ENCODE results near the gene SLC30A3.
A peak's percentile ranks its signal among the peaks of the same experiment; 100 is the strongest.
"Not testable (repeated sequence)": the region's sequence is repeated elsewhere in the genome, so short reads cannot be mapped to it uniquely, and the experiment has no call there.

SLC30A3 gene

GRCh38 chr2:27281855-27282559 is 19.2 kb upstream of the SLC30A3 start, which contains the start of gene TRIM54:
TSS of gene TRIM54 (plus strand) at chr2:27282429. CDS start at chr2:27282732, 303 bp downstream.
- Mint-ChIP-seq H3K4me3 (peak within 1 kb of the TSS; percentile 67 to 91 (median 81)), H3K36me3 (ENCODE audit: low read depth) (no peaks in the 10 kb centered on the region), H3K4me1 (peaks cover 52% of the 10 kb centered on the region), H3K27me3 (ENCODE audit: low read depth) (peaks cover 37% of the 10 kb centered on the region), H3K27ac (peak within 1 kb of the TSS; percentile 69 to 95 (median 74)), H3K9me3 (no peaks in the 10 kb centered on the region)
- TF ChIP-seq CTCF (IDR thresholded peaks at IDR 0.05; ENCODE audit: unreplicated experiment in 3 of 3) = no peak

DNA sequence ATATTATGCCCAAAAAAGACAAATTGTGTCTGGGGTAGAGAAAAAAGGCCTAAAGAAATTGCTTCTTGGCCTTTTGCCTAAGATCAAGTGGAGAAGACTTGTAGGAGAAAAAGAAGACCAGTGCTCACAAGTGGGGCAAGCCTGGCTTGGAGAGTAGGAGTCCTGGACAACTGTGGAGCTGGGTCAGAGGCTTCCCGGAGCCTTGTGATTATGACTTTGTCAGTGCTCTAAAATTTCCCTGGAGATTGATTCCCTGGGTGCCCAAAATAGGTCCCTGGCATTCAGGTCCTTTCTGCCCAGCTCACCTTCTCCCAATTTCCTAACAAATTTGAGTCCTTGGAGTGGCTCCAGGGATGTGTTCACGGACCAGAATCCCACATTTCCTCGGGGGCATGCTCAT is 18.6 kb upstream of the SLC30A3 start:
- Mint-ChIP-seq H3K27ac (peak overlapping the region; percentile 69 to 95 (median 74)), H3K4me1 (peaks cover 50% of the 10 kb centered on the region), H3K36me3 (ENCODE audit: low read depth) (no peaks in the 10 kb centered on the region), H3K4me3 (peak overlapping the region; percentile 67 to 91 (median 81)), H3K9me3 (no peaks in the 10 kb centered on the region), H3K27me3 (ENCODE audit: low read depth) (peaks cover 32% of the 10 kb centered on the region)
- no peak for TF ChIP-seq CTCF (IDR thresholded peaks at IDR 0.05; ENCODE audit: unreplicated experiment in 3 of 3)

GRCh38 chr2:27280826-27281225 is 18.0 kb upstream of the SLC30A3 start:
- Mint-ChIP-seq H3K27me3 (ENCODE audit: low read depth) (peaks cover 28% of the 10 kb centered on the region), H3K4me1 (peaks cover 46% of the 10 kb centered on the region), H3K4me3 (no peak overlapping the region), H3K27ac (peak overlapping the region in 2 of 3 experiments; percentile 74 to 95), H3K9me3 (no peaks in the 10 kb centered on the region), H3K36me3 (ENCODE audit: low read depth) (no peaks in the 10 kb centered on the region)
- no peak for TF ChIP-seq CTCF (IDR thresholded peaks at IDR 0.05; ENCODE audit: unreplicated experiment in 3 of 3)

GRCh38 chr2:27278010-27278409 is 15.2 kb upstream of the SLC30A3 start:
- Mint-ChIP-seq H3K36me3 (ENCODE audit: low read depth) (no peaks in the 10 kb centered on the region), H3K4me1 (peaks cover 31% of the 10 kb centered on the region), H3K9me3 (no peaks in the 10 kb centered on the region), H3K27ac (no peak overlapping the region), H3K27me3 (ENCODE audit: low read depth) (peaks cover 39% of the 10 kb centered on the region), H3K4me3 (no peak overlapping the region)
- no peak for TF ChIP-seq CTCF (IDR thresholded peaks at IDR 0.05; ENCODE audit: unreplicated experiment in 3 of 3)

GRCh38 chr2:27275211-27276150 is 12.6 kb upstream of the SLC30A3 start, which contains the start of gene DNAJC5G:
TSS of gene DNAJC5G (plus strand) at chr2:27275433. CDS start at chr2:27276729, 1,296 bp downstream.
- Mint-ChIP-seq H3K9me3 (no peaks in the 10 kb centered on the region), H3K4me1 (peaks cover 6% of the 10 kb centered on the region), H3K27me3 (ENCODE audit: low read depth) (peaks cover 48% of the 10 kb centered on the region), H3K36me3 (ENCODE audit: low read depth) (no peaks in the 10 kb centered on the region), H3K27ac (no peak within 1 kb of the TSS), H3K4me3 (no peak within 1 kb of the TSS)
- no peak for TF ChIP-seq CTCF (IDR thresholded peaks at IDR 0.05; ENCODE audit: unreplicated experiment in 3 of 3)

DNA sequence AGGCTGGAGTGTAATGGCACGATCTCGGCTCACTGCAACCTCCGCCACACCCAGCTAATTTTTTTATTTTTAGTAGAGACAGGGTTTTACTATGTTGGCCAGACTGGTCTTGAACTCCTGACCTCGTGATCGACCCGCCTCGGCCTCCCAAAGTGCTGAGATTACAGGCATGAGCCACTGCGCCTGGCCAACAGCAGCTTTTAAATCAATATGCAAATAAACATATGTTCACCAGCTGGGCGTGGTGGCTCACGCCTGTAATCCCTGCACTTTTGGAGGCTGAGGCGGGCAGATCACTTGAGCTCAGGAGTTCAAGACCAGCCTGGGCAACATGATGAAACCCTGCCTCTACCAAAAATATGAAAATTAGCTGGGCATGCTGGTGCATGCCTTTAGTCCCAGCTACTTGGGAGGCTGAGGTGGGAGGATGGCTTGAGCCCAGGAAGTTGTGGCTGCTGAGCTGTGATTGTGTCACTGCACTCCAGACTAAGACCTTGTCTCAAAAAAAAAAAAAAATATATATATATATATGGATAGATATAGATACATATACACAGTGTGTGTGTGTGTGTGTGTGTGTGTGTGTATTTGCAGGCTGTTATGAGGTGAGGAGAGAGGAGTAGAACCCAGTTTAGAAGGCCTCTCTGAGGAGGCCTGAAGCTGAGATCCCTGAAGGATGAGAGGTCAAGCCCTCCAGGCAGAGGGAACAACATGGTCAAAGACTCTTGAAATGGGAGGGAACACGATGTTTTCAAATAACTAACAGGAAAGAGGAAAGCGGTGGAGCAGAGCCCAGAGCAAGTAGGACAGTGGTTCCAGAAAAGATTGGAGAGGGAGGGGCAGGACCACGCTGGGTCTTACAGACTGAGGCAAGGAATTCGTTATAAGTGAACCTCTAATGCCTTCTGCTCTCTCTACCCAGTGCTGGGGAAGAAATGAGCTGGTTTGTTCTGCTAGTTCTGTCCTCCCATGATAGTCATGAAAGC is 10.0 kb upstream of the SLC30A3 start:
- not testable (repeated sequence) for H3K36me3 Mint-ChIP-seq (ENCODE audit: low read depth); H3K27ac Mint-ChIP-seq; H3K9me3 Mint-ChIP-seq; H3K4me3 Mint-ChIP-seq; H3K4me1 Mint-ChIP-seq
- peaks cover 51% of the 10 kb centered on the region for H3K27me3 Mint-ChIP-seq (ENCODE audit: low read depth)
